IMR-90 (cell line): ENCODE data around the gene CRYGA. TPM values are rescaled to one million over a fixed set of nuclear protein-coding genes. Genes with fewer than 3 reads are reported as not detected.

Source experiments
- ATAC-seq: fragments of 200-7000 bp; cut with Tn5 transposase; 2 replicates; pipeline ENCODE4 v1.9.1; 2020; ENCODE audit warnings: low read depth, mild to moderate bottlenecking, moderate library complexity
- BruUV-seq: library from RNA; stranded (reverse); fragments of 400-500 nt; replicated peaks from 2 replicates; lab custom pipeline; 2021; lab: Mats Ljungman, UMichigan
- CTCF ChIA-PET: fragments of 300-600 bp; formaldehyde crosslinking; extraction: SDS; loops from one replicate; lab custom pipeline; 2021; ENCODE audit warnings: antibody characterized with exemption; lab: Yijun Ruan, JAX
- POLR2A ChIA-PET: fragments of 300-600 bp; sonication (Branson Sonifier 250); formaldehyde crosslinking; loops from one replicate; lab custom pipeline; 2022; ENCODE audit warnings: antibody characterized with exemption; ENCODE audit not compliant: unreplicated experiment; lab: Charles Lee
- DNase-seq: peaks from one replicate; pipeline ENCODE4 v3.0.0; 2013
- H2AFZ ChIP-seq: replicated peaks from 2 replicates; pipeline ENCODE3; 2013; ENCODE audit warnings: low read length, mild to moderate bottlenecking; ENCODE audit not compliant: poor library complexity
- H2AK5ac ChIP-seq: 2 replicates; pipeline ENCODE4 v1.6.1; 2013; ENCODE audit warnings: low read depth, low read length, inconsistent platforms
- H2AK9ac ChIP-seq: replicated peaks from 2 replicates; pipeline ENCODE3; 2013; ENCODE audit warnings: mild to moderate bottlenecking, low read depth, low read length, moderate library complexity; ENCODE audit not compliant: poor library complexity
- H2BK120ac ChIP-seq: 2 replicates; pipeline ENCODE4 v1.6.1; 2013; ENCODE audit warnings: low read depth, low read length, inconsistent platforms
- H2BK15ac ChIP-seq: 3 replicates; pipeline ENCODE4 v1.6.1; 2013; ENCODE audit warnings: low read depth, low read length, inconsistent platforms
- H2BK20ac ChIP-seq: 2 replicates; pipeline ENCODE4 v1.6.1; 2013; ENCODE audit warnings: low read depth, mild to moderate bottlenecking, inconsistent platforms, low read length, moderate library complexity
- H2BK5ac ChIP-seq: 2 replicates; pipeline ENCODE4 v1.6.1; 2013; ENCODE audit warnings: mild to moderate bottlenecking, low read depth, low read length, inconsistent platforms; ENCODE audit not compliant: poor library complexity, severe bottlenecking
- H3K14ac ChIP-seq: replicated peaks from 2 replicates; pipeline ENCODE4 v1.6.1; 2013; ENCODE audit warnings: low read depth, low read length, inconsistent platforms
- H3K18ac ChIP-seq: 2 replicates; pipeline ENCODE4 v1.6.1; 2013; ENCODE audit warnings: low read depth, low read length, control low read depth
- H3K23ac ChIP-seq: 2 replicates; pipeline ENCODE4 v1.6.1; 2013; ENCODE audit warnings: low read depth, low read length, inconsistent platforms
- H3K27ac ChIP-seq: 2 replicates; pipeline ENCODE4 v1.5.1; 2013; ENCODE audit warnings: mild to moderate bottlenecking, control low read depth, low read length; ENCODE audit not compliant: insufficient read depth
- H3K27me3 ChIP-seq: 2 replicates; pipeline ENCODE4 v1.6.1; 2013; ENCODE audit warnings: low read length; ENCODE audit not compliant: control insufficient read depth, insufficient read depth
- H3K36me3 ChIP-seq: 2 replicates; pipeline ENCODE4 v1.6.1; 2013; ENCODE audit warnings: low read length, mixed read lengths; ENCODE audit not compliant: control insufficient read depth, insufficient read depth
- H3K4ac ChIP-seq: 2 replicates; pipeline ENCODE4 v1.6.1; 2013; ENCODE audit warnings: low read depth, low read length, inconsistent platforms
- H3K4me1 ChIP-seq: 2 replicates; pipeline ENCODE4 v1.6.1; 2013; ENCODE audit warnings: low read length, mixed read lengths; ENCODE audit not compliant: control insufficient read depth, insufficient read depth
- H3K4me2 ChIP-seq: 2 replicates; pipeline ENCODE4 v1.6.1; 2013; ENCODE audit warnings: low read depth, mild to moderate bottlenecking, control low read depth, low read length, moderate library complexity
- H3K4me3 ChIP-seq: 2 replicates; pipeline ENCODE4 v1.5.1; 2013; ENCODE audit warnings: low read depth, mild to moderate bottlenecking, control low read depth, low read length, moderate library complexity; ENCODE audit not compliant: insufficient read depth
- H3K56ac ChIP-seq: 2 replicates; pipeline ENCODE4 v1.6.1; 2013; ENCODE audit warnings: low read length, inconsistent platforms; ENCODE audit not compliant: insufficient read depth; ENCODE audit errors: extremely low read depth
- H3K79me1 ChIP-seq, 2 experiments: 2 replicates each; pipeline ENCODE4 v1.6.1; 2013; ENCODE audit warnings: low read length in 2 of 2, inconsistent platforms in 1 of 2, low read depth in 1 of 2
- H3K9ac ChIP-seq: 2 replicates; pipeline ENCODE4 v1.6.1; 2013; ENCODE audit warnings: low read depth, low read length, control low read depth
- H3K9me1 ChIP-seq: 2 replicates; pipeline ENCODE4 v1.6.1; 2013; ENCODE audit warnings: low read length, inconsistent platforms; ENCODE audit not compliant: insufficient read depth
- H3K9me3 ChIP-seq: 2 replicates; pipeline ENCODE4 v1.6.1; 2013; ENCODE audit warnings: low read length; ENCODE audit not compliant: control insufficient read depth, insufficient read depth
- H4K20me1 ChIP-seq: 2 replicates; pipeline ENCODE4 v1.6.1; 2013; ENCODE audit warnings: low read length, inconsistent platforms; ENCODE audit not compliant: insufficient read depth
- H4K5ac ChIP-seq: 2 replicates; pipeline ENCODE4 v1.6.1; 2013; ENCODE audit warnings: mild to moderate bottlenecking, low read depth, low read length, control low read depth
- H4K8ac ChIP-seq, 2 experiments: 2 replicates each; pipeline ENCODE4 v1.6.1; 2013; ENCODE audit warnings: low read depth in 2 of 2, low read length in 2 of 2, control low read depth in 1 of 2, inconsistent platforms in 1 of 2
- H4K91ac ChIP-seq: 2 replicates; pipeline ENCODE4 v1.6.1; 2013; ENCODE audit warnings: low read depth, low read length, inconsistent platforms; ENCODE audit not compliant: insufficient read depth
- CEBPB ChIP-seq: IDR thresholded peaks from 2 replicates; pipeline ENCODE4 v1.6.1; 2012; ENCODE audit warnings: low read depth, low read length, improper control_type of control experiment
- FOS ChIP-seq: fragments of 150-350 bp; IDR thresholded peaks from 2 replicates; pipeline ENCODE4 v1.6.1; 2016; ENCODE audit warnings: low read depth, low read length
- MAFK ChIP-seq: IDR thresholded peaks from 2 replicates; pipeline ENCODE4 v1.6.1; 2012; ENCODE audit warnings: low read depth, low read length, improper control_type of control experiment
- MAZ ChIP-seq: IDR thresholded peaks from 2 replicates; pipeline ENCODE4 v1.6.1; 2012; ENCODE audit warnings: low read depth, mild to moderate bottlenecking, low read length, improper control_type of control experiment, moderate library complexity, borderline replicate concordance
- MXI1 ChIP-seq: IDR thresholded peaks from 2 replicates; pipeline ENCODE4 v1.6.1; 2012; ENCODE audit warnings: low read depth, mild to moderate bottlenecking, low read length, moderate library complexity, borderline replicate concordance
- NFE2L2 ChIP-seq: fragments of 150-350 bp; IDR thresholded peaks from 2 replicates; pipeline ENCODE4 v1.6.1; 2016; ENCODE audit warnings: low read depth, mild to moderate bottlenecking, low read length
- POLR2A ChIP-seq: IDR thresholded peaks from 2 replicates; pipeline ENCODE4 v1.6.1; 2012; ENCODE audit warnings: mild to moderate bottlenecking, low read depth, low read length
- RAD21 ChIP-seq: IDR thresholded peaks from 2 replicates; pipeline ENCODE4 v1.6.1; 2012; ENCODE audit warnings: low read length, improper control_type of control experiment
- RCOR1 ChIP-seq: IDR thresholded peaks from 2 replicates; pipeline ENCODE4 v1.6.1; 2012; ENCODE audit warnings: mild to moderate bottlenecking, low read length, improper control_type of control experiment; ENCODE audit not compliant: insufficient replicate concordance
- RFX5 ChIP-seq: IDR thresholded peaks from 2 replicates; pipeline ENCODE4 v1.8.0; 2012; ENCODE audit warnings: low read depth, mild to moderate bottlenecking, low read length, moderate library complexity
- SMC3 ChIP-seq: fragments of 150-350 bp; IDR thresholded peaks from 2 replicates; pipeline ENCODE4 v1.6.1; 2016; ENCODE audit warnings: low read depth, mild to moderate bottlenecking, antibody characterized with exemption, low read length, moderate library complexity
- WGBS, 2 experiments: methylation state at CpG; one replicate each; pipeline versions ENCODE4 v1.1.5 to v1.1.7; 2013; ENCODE audit warnings: missing lambda C conversion rate in 2 of 2; ENCODE audit not compliant: insufficient read length in 1 of 2; ENCODE audit errors: extremely low coverage in 2 of 2; 5-methylcytosine and 5-hydroxymethylcytosine counted together
- dilution Hi-C: fragments of 300-500 bp; cut with HindIII; formaldehyde crosslinking; loops from one replicate; pipeline ENCODE4 v1.14.3; 2018; ENCODE audit warnings: low sequenced_read_pairs; ENCODE audit not compliant: unreplicated experiment
- in situ Hi-C: fragments of 300-500 bp; cut with MboI; formaldehyde crosslinking; loops from 3 replicates; pipeline ENCODE4 v1.14.3; 2019; ENCODE audit warnings: low sequenced_read_pairs, inconsistent platforms, mixed read lengths
- intact Hi-C: fragments of 100-400 bp; cut with micrococcal nuclease; formaldehyde crosslinking; loops from 2 replicates; pipeline ENCODE4 v1.10.0; 2022
- polyA plus RNA-seq, 3 experiments: library from polyadenylated mRNA; depleted of rRNA; stranded (reverse); fragments of >200 nt; gene quantifications; 2 replicates each; pipeline ENCODE4 v1.2.3, GENCODE V29; 2012; ENCODE audit warnings: low replicate concordance in 1 of 3
- total RNA-seq: library from RNA; depleted of rRNA; stranded (reverse); fragments of >200 nt; gene quantifications from 2 replicates; pipeline ENCODE4 v1.2.3, GENCODE V29; 2012
- TF ChIP-seq, protein P1 (sequence below): fragments of 150-350 bp; IDR thresholded peaks from 2 replicates; pipeline ENCODE4 v1.6.1; 2016; ENCODE audit warnings: low read depth, mild to moderate bottlenecking, low read length, moderate library complexity, borderline replicate concordance

CRYGA gene
- total and polyA plus RNA-seq, 2 of the 4 experiments (the other 2 are of a cell fraction): not detected

DNA sequence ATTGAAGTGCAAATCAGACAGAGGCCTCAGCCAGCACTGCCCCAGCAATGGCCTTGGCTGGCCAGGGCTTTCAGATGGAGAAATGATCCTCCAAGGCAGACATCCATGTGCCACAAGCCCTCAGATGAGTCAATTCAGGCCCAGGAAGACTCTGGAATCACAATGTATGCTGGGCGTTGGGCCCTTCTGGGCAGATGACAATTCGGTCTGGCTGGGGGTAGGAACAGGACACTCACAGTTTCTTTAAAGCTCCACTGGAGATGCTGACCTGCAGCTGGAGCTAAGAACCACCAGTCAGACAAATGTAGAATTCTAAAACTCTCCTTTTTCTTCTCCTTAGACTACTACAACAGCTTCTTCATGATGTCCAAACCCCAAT lies 26.7 kb downstream of the CRYGA start:
- Histone ChIP-seq H3K79me1 (no peaks in the 10 kb centered on the region), H3K56ac (no peak overlapping the region), H2AK9ac (peak overlapping the region; percentile 9), H2AK5ac (no peak overlapping the region), H3K14ac (no peak overlapping the region), H3K27ac (no peak overlapping the region), H2BK15ac (no peak overlapping the region), H3K23ac (no peak overlapping the region), H3K4me3 (no peak overlapping the region), H4K8ac (no peak overlapping the region), H3K4me2 (no peak overlapping the region), H3K27me3 (no peaks in the 10 kb centered on the region), H3K9ac (no peak overlapping the region), H2AFZ (no peak overlapping the region), H2BK20ac (no peak overlapping the region), H4K5ac (no peak overlapping the region), H2BK120ac (no peak overlapping the region), H3K36me3 (no peaks in the 10 kb centered on the region), H3K4ac (no peak overlapping the region), H3K4me1 (no peaks in the 10 kb centered on the region), H4K20me1 (no peaks in the 10 kb centered on the region), H4K91ac (no peak overlapping the region), H3K18ac (no peak overlapping the region), H2BK5ac (no peak overlapping the region), H3K9me1 (no peaks in the 10 kb centered on the region), H3K9me3 (no peaks in the 10 kb centered on the region)
- no peak for TF ChIP-seq RFX5
- no peak for TF ChIP-seq NFE2L2
- no peak for TF ChIP-seq RAD21
- no peak for TF ChIP-seq MAZ
- no peak for TF ChIP-seq MAFK
- TF ChIP-seq POLR2A: no peak
- TF ChIP-seq, protein P1, sequence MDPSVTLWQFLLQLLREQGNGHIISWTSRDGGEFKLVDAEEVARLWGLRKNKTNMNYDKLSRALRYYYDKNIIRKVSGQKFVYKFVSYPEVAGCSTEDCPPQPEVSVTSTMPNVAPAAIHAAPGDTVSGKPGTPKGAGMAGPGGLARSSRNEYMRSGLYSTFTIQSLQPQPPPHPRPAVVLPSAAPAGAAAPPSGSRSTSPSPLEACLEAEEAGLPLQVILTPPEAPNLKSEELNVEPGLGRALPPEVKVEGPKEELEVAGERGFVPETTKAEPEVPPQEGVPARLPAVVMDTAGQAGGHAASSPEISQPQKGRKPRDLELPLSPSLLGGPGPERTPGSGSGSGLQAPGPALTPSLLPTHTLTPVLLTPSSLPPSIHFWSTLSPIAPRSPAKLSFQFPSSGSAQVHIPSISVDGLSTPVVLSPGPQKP: no peak
- TF ChIP-seq RCOR1: no peak
- no peak for TF ChIP-seq FOS
- TF ChIP-seq CEBPB: no peak
- TF ChIP-seq MXI1: no peak
- no peak for TF ChIP-seq SMC3
- ATAC-seq (no peak), DNase-seq (no peak)
- ChIA-PET POLR2A (no interaction called here), CTCF (no interaction called here)
- BruUV-seq: no TSS peak
- intact Hi-C loops (no loop called here), dilution Hi-C loops (no loop called here), in situ Hi-C loops (no loop called here)
- no CpG with 5 or more reads among the region's 2 CpGs for WGBS, 2 experiments
